T47D (cell line): ENCODE results near the gene ALK.

Source experiments
- DNase-seq, 2 experiments: peaks; one replicate each; pipeline versions ENCODE4 v3.0.0 to v3.0.0-alpha.2; 2011 to 2012; ENCODE audit warnings: low read depth in 1 of 2, low spot score in 1 of 2
- JUND ChIP-seq: IDR thresholded peaks from 2 replicates; pipeline ENCODE4 v1.6.1; 2012; ENCODE audit warnings: low read depth
- in situ Hi-C: cut with HindIII; loops from 2 replicates; pipeline ENCODE4 v1.10.0; 2016; ENCODE audit warnings: low sequenced_read_pairs, low pct_unique_long_range_greater_than_20kb

ALK gene

DNA sequence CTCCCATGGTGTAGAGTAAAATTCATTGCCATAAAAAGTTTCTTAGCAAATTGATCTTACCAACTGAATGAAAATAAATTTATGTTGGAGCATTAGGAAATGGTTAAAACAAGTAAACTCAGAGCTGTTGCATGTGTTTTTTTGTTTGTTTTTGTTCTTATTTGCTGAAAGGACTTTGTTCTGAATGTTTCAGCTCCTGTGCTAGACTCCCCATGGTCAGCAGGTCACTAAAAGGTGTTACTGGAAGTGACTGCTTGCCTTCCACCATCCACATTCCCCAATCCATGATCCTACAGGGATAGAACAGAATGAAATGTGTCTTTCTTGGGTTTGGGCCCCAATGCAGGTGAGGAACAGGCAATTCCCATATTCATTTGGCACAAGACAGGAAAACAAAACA, 101.8 kb downstream of the ALK start:
- no peak for TF ChIP-seq JUND
- no peak for DNase-seq
- in situ Hi-C loops, result no loop called here

GRCh38 chr2:29817801-29818680, 103.3 kb downstream of the ALK start:
- in situ Hi-C loops, result no loop called here
- TF ChIP-seq JUND, result no peak
- no peak for DNase-seq

DNA sequence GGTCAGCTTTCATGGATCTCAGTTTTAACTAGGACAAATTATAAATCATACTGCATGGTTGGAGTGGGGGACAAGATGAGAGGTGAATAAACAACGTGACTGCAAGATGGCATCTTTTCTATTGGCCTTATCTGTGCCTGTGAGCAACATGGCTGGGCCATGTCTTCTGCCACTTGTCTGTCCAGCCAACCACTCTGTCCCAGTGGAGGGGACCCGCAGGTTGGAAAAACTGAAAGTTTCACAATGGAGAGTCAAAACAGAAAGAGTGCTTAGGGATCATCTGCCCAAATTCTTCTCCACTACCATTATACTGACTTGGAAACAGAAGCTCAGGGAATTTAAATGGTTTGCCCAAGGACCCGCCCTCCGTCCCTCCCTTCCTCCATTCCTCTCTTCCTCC, 104.1 kb downstream of the ALK start:
- DNase-seq, result no peak
- in situ Hi-C loops, result no loop called here
- no peak for TF ChIP-seq JUND

GRCh38 chr2:29816651-29817050, 104.7 kb downstream of the ALK start:
- in situ Hi-C loops, result no loop called here
- DNase-seq, result no peak

DNA sequence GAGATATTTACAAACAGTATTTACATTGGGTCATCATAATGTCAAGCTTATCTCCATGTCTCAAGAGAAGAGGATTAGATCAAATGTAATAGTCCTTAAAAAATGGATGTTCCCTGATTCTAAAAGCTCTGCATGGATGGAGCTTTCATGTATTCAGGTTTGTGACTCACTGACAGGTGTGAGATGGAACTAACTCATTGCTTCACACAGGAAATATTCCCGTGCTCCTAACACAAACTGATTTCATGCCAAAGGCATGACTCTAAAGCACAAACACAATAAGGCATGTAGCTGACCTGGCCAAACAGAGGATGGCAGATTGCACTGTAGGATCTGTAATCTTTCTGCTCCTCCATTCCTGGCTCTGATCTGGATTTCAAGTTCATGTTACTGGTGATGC, 110.0 kb downstream of the ALK start:
- in situ Hi-C loops, result no loop called here
- TF ChIP-seq JUND, result no peak
- no peak for DNase-seq

More at GRCh38 chr2:29816651-29817050, 104.7 kb downstream of the ALK start:
- no peak for TF ChIP-seq JUND

DNA sequence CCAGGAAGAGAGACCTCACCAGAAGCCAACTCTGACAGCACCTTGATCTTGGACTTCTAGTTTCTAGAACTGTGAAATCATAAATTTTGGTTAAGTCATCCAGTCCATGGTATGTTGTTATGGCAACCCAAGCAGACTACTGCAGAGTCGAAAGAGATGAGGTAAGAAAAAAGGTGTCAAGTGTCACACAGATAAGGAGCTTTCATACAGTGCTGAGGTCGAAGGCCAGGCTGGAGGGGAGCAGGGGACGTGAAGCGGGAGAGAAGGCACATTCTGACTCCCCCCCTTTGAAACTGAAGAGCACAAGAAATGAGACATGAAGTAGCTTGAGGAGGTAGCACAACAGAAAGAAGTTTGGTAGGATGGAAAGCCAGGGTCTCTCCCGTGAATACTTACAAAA, 110.4 kb downstream of the ALK start:
- no peak for TF ChIP-seq JUND
- no peak for DNase-seq
- in situ Hi-C loops, result no loop called here

DNA sequence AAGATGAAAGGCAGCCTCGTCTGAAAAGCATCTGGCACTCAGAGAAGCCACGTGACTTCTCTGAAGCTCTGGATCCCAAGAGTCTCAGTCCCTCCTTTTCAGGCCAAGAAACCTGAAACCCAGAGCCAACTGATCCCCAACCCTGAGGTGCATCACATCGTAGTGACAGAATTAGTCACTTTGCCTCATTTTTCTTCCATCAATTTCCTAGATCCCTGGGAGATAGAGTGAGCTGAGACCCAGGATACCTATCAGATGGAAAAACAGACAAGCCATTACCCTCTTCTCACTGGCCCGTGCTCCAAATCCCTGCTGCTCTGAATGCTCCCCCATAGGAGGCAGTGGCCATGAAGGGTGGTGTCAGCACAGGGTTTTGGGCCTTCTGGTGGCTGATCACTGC, 113.1 kb downstream of the ALK start:
- in situ Hi-C loops, result no loop called here
- DNase-seq, result no peak
- TF ChIP-seq JUND, result no peak

DNA sequence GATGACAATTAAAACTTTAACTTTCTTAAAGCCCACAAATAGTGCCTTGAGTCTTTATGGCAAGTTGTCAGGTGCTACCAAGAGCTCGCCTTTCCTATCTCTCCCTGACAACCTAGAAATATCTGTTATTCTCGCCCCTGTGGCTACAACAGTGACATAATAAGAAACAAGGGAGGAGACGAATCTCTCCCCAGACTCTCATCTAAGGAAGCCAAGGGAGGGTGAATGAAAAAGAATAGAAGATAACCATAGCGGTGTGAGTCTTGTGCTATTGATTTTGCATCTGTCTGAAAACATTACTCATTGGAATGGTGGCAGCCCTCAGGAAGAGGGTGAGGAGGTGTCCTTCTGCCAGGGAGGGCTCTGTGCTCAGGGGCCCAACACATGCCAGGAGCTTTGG, 114.3 kb downstream of the ALK start:
- in situ Hi-C loops, result no loop called here
- TF ChIP-seq JUND, result no peak
- no peak for DNase-seq

- DNase-seq, result peak; percentile 29 to 89
Observed at GRCh38 chr2:29806461-29806860, 114.9 kb downstream of the ALK start.

GRCh38 chr2:29804671-29805070, 116.7 kb downstream of the ALK start:
- DNase-seq, result no peak
- TF ChIP-seq JUND, result no peak
- in situ Hi-C loops, result no loop called here

More at GRCh38 chr2:29806461-29806860, 114.9 kb downstream of the ALK start:
- no peak for TF ChIP-seq JUND
- in situ Hi-C loops, result no loop called here

DNA sequence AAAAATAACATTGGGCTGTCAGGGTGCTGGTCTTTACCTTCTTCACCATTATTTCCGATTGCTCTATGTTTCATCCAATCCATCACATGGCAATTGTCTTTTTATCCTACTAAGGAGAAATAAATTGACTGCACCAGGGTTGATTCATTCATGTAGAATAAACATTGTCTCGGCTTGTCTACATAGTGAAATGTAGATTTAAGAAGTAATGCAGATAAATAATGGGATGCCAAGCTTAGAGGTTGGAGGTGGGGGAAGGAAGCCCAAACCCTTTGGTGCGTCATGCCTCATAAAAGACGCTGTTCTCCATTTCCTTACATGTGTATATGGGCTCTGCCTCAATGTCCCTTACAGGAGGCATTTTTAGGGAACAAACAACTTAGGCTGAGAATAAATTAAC, 117.8 kb downstream of the ALK start:
- TF ChIP-seq JUND, result no peak
- no peak for DNase-seq
- in situ Hi-C loops, result no loop called here

- in situ Hi-C loops, result no loop called here
- DNase-seq, result no peak
- TF ChIP-seq JUND, result no peak
Observed at GRCh38 chr2:29802986-29803385, 118.4 kb downstream of the ALK start.

- no peak for TF ChIP-seq JUND
Observed at GRCh38 chr2:29799628-29800027, 121.8 kb downstream of the ALK start.

DNA sequence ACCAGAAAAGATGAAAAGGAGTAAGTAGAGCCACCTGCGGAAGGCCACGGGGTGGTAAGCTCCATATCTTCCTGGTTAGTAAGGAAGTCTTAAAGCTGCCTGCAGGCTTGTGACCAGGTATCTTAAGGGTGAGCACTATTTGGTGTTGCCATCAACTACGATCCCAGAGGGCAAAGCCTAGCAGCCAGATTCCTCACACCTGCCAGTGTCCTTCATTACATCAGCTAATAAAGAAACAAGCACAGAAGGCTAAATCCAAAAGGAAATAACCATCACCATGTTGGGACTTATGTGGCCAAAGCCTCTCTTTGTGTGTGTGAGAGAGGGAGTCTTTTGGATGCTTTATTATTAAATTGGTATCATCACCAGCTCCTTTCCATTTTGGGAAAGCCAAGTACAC, 123.5 kb downstream of the ALK start:
- in situ Hi-C loops, result no loop called here
- no peak for TF ChIP-seq JUND
- DNase-seq, result no peak

More at GRCh38 chr2:29799628-29800027, 121.8 kb downstream of the ALK start:
- DNase-seq, result no peak
- in situ Hi-C loops, result no loop called here
